Measurements from ENCODE around the gene NBEAL2.
A peak's percentile ranks its signal among the peaks of the same experiment; 100 is the strongest.

NBEAL2 gene

GRCh38 chr3:47000198-47000815 is 20.8 kb downstream of the NBEAL2 start:
- no peak for DNase-seq (ENCODE audit: low read depth)

DNA sequence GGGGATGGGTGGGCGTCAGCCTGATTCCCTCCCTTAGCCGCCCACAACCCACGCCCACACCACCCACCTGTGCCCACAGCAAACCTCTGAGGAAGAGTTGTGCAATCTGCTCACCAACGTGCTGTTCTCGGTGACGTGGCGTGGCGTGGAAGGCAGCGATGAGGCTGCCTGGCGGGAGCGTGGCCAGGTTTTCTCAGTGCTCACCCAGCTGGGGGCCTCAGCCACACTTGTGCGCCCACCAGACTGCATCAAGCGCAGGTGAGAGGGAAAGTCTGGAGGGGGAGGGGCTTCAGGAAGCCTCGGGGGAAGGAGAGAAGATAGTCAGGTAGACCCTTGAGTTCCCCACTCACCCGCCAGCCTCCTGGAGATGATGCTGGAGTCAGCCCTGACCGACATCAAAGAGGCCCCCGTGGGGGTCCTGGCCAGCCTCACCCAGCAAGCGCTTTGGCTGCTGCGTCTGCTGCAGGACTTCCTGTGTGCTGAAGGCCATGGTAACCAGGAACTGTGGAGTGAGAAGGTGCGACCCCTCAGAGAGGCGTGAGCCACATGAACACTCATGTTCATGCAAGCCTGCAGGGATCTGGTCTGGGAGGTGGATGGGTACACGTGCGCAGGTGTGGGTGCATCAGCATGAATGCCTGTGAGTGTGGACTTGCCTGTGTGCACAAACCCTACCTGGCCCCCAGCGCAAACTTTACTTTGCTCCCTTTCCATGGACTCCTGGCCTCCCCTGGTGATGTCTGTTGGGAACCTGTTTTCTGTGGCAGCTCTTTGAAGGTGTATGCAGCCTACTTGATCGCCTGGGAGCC is 21.7 kb downstream of the NBEAL2 start:
- no peak for DNase-seq (ENCODE audit: low read depth)

GRCh38 chr3:47001731-47002170 is 22.3 kb downstream of the NBEAL2 start:
- no peak for DNase-seq (ENCODE audit: low read depth)

GRCh38 chr3:47002171-47003055 is 22.9 kb downstream of the NBEAL2 start:
- DNase-seq (ENCODE audit: low read depth) = no peak

GRCh38 chr3:47003056-47003410 is 23.6 kb downstream of the NBEAL2 start:
- no peak for DNase-seq (ENCODE audit: low read depth)

GRCh38 chr3:47003461-47004368 is 24.2 kb downstream of the NBEAL2 start:
- DNase-seq (ENCODE audit: low read depth) = no peak

DNA sequence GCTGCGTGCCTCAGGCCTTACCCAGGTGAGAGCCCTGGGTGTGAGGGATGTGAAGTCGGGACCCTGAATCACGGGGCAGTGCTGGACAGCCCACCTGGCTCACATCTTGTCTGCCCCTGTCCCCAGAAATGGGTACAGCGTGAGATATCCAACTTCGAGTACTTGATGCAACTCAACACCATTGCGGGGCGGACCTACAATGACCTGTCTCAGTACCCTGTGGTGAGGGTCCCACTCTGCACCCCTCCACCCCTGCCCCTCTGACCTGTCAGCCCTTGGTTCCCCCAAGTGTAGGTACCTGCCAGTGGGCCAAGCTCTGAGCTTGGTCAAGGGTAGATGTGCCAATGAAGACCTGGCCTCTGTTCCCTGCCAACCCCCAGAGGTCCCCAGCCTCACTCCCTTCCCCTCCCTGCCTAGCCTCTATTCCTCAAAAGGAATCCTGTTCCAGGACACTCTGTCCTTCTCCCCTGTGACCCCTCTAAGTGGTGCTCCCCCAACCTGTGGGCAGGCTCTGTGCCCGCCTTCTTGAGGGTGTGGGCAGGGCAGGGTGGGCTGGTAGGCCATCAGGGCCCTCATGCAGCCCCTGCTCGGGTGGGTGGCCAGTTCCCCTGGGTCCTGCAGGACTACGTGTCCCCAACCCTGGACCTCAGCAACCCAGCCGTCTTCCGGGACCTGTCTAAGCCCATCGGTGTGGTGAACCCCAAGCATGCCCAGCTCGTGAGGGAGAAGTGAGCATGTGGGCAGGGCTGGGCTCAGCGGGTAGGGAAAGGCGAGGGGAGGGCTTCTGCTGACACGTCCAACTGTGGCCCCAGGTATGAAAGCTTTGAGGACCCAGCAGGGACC is 25.1 kb downstream of the NBEAL2 start:
- no peak for DNase-seq (ENCODE audit: low read depth)

- DNase-seq (ENCODE audit: low read depth) = no peak
Measured at GRCh38 chr3:47005212-47006144, 26.0 kb downstream of the NBEAL2 start.

- no peak for DNase-seq (ENCODE audit: low read depth)
Measured at GRCh38 chr3:47006145-47006651, 26.7 kb downstream of the NBEAL2 start.

DNA sequence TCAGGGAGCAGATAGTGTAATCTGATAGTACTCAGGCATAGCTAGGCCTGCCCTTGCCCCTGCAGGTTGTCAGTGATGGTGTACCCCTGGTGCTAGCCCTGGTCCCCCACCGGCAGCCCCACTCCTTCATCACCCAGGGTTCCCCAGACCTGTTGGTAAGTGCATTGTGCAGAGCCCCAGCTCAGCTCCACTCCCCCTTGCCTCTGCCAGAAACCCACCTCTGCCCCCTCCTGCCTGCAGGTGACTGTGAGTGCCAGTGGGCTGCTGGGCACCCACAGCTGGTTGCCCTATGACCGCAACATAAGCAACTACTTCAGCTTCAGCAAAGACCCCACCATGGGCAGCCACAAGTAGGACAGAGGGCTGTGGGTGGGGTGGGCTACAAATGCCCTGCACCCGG is 27.5 kb downstream of the NBEAL2 start:
- no peak for DNase-seq (ENCODE audit: low read depth)

DNA sequence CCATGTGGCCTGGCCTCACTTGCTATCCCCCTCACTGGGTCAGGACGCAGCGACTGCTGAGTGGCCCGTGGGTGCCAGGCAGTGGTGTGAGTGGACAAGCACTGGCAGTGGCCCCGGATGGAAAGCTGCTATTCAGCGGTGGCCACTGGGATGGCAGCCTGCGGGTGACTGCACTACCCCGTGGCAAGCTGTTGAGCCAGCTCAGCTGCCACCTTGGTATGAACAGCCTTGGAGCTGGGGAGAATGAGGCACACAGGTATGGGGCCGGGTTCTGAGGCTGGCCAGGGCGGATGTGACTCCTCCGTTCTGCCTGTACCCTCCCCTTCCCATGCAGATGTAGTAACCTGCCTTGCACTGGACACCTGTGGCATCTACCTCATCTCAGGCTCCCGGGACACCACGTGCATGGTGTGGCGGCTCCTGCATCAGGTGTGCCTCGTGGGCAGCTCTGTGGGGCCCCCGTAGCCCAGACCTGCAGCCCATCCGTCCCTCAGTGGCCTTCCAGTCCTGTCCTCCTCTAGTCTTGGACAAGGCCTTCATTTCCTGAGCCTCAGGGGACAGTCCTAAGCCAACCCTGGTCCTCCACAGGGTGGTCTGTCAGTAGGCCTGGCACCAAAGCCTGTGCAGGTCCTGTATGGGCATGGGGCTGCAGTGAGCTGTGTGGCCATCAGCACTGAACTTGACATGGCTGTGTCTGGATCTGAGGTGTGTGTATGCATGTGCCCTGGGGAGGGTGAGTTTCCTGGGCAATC is 28.2 kb downstream of the NBEAL2 start:
- DNase-seq (ENCODE audit: low read depth) = no peak

- no peak for DNase-seq (ENCODE audit: low read depth)
Measured at GRCh38 chr3:47008234-47008796, 28.8 kb downstream of the NBEAL2 start.

DNA sequence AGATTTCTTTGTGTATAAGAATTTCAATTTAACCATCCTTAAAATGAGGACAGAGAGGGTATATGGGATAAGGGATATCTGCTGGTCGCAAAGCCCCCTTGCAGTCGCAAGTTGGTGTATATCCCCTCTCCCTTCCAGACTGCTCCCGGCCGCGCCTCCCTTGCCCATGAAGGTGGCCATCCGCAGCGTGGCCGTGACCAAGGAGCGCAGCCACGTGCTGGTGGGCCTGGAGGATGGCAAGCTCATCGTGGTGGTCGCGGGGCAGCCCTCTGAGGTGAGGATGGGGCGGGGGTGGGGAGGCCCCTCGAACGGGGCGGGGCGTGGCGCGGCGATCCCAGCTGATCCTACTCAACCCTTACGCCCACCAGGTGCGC is 29.4 kb downstream of the NBEAL2 start:
- no peak for DNase-seq (ENCODE audit: low read depth)

GRCh38 chr3:47009225-47010110 is 30.0 kb downstream of the NBEAL2 start:
- DNase-seq (ENCODE audit: low read depth) = peak; percentile 67

GRCh38 chr3:47010111-47010712 is 30.7 kb downstream of the NBEAL2 start:
- no peak for DNase-seq (ENCODE audit: low read depth)

GRCh38 chr3:47010910-47011309 is 31.4 kb downstream of the NBEAL2 start:
- DNase-seq (ENCODE audit: low read depth) = no peak

DNA sequence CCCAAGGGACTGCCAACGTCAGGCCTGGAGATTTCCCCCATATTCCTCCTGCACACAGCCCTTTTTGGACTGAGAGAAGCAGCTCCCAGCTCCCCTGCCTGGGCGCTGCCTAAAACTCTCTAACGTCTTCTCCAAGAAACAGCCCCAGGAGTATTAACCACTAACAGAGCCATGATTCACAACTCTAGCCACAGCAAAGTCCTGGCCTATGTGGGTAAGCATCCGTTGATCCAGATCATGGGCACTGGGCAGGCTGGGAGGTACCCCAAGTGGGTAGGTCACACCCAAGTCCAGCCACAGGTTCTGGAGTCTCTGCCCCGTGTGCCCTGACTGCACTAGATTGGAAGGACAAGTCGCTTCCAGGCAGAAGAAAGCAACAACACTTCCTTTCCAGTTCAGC is 31.9 kb downstream of the NBEAL2 start:
- DNase-seq (ENCODE audit: low read depth) = no peak
